Measurements from ENCODE around the gene FOSB.

The FOSB gene

DNA sequence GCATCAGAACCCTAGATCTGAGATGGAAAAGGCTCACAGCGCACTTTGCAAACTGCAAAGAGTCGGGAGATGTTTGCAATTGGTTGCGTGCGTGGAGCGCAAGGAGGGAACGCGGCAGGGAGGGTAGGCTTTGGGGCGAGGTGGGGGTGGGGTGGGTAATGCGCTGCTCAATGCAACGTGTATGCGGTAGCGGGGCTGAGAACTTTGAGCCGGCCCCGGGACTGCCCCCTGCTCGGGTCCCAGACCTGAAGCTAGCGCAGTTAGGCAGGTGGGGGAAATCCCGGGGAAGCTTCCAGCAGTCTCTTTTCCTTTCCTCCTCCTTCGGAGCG is 971 bp downstream of the FOSB start:
- DNase-seq (ENCODE audit: low read depth) = no peak

DNA sequence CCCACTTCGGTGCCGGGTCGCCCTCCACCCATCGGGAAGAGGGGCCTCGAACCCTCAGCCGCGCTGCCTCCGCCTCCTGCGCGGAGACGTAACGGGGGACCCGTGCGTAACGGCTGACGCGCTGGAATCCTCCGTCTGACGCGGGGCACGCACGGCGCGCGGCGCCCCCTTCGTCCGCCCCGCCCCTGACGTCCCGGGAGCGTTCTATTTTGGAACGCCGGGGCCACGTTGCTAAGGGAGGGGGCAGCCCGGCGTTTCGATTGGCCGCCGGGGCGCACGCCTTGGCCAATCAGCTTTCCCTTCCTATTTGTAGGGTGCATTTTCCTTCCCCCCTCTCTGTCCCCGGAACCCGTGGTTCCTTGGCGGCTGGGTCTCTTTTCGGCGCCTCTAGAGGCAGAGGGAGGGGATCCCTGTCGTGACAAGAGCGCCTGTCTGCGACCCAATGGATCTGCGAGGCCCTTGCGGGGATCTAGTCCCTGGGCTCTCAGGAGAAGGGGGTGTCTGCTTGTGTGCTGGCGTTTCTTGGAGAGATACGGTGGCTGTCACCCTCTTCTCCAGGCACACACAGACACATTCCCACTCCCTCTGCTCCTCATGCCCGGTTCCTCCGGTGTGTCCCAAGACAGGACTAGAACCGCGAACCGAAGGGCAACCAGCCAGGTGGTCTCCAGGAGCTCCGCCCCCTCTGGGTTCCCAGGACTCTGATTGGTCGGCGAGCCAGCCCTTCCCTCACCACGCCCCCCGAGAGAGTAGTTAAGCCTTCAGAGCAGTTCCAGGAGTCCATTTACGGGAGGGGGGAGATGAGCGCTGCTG is 1.5 kb downstream of the FOSB start:
- DNase-seq (ENCODE audit: low read depth) = no peak

DNA sequence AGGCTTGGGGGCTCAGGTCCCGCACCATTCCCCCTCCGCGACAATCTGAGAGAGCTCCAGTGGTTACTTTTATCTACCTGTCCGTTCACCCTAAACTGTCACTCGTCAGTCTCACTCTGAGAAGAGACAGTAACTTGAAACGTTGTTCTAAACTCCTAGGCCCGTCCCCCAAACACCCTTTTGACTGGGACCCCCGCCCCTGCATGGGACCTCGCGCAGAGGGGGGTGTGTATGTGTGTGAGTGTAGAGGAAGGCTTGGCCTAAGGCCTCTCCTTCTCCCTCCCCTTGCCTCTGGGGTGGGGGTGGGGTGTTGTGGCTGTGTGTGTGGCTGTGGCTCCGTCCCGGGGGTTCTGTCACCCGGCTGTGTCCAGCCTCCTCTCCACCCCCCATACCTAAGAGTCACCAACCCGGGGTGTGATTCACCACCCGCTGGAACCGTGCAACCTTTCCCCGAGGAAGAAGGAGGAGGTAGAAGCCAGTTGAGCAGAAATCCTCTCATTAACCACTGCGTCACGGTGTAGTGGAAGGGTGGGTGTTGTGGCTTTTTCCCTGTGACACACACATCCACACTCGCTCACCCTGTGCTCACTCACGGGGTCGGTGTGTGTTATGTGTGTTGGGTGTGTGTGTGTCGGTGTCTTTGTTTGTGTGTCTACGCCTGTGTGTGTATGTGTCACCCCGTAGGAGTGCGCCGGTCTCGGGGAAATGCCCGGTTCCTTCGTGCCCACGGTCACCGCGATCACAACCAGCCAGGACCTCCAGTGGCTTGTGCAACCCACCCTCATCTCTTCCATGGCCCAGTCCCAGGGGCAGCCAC is 2.4 kb downstream of the FOSB start:
- no peak for DNase-seq (ENCODE audit: low read depth)

DNA sequence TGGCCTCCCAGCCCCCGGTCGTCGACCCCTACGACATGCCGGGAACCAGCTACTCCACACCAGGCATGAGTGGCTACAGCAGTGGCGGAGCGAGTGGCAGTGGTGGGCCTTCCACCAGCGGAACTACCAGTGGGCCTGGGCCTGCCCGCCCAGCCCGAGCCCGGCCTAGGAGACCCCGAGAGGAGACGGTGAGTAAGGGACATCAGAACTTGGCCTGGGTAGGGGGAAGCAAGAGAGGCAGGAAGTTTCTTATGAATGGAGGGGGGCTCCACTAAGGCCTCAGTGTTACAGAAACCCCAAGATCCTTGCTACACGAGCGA is 2.9 kb downstream of the FOSB start:
- no peak for DNase-seq (ENCODE audit: low read depth)

DNA sequence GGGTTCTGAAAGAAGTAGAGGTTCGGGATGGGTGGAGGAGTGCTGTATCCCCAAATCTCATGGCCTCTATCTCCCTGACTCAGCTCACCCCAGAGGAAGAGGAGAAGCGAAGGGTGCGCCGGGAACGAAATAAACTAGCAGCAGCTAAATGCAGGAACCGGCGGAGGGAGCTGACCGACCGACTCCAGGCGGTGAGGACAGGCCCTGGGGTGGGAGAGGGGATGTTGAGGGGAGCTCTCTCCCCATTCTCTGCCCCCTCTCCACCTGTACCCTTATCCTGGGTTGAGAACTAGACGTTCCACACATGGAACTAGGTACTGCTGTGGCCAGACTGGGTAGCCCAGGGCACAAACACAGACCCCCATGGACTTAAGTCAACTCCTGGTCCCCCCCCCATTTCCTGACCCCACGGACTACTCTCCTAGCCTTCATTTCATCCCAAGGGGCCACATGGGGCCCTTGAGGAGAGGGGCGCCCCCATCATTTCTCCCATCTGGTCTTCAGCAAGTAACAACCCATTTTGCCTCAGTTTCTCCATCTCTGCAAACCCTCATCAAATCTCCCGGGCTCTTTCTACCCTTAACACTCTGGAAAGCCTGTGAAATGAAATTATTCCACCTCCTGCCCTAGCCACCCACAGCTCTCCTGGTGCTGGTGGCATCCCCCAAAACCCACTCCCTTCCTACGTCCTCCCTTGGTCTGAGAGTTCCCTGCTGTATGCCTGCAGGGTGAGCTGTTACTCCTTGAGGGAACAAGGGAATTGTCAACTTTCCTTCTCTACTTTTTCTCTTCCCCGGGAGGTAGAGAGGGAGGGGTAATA is 3.5 kb downstream of the FOSB start:
- no peak for DNase-seq (ENCODE audit: low read depth)

DNA sequence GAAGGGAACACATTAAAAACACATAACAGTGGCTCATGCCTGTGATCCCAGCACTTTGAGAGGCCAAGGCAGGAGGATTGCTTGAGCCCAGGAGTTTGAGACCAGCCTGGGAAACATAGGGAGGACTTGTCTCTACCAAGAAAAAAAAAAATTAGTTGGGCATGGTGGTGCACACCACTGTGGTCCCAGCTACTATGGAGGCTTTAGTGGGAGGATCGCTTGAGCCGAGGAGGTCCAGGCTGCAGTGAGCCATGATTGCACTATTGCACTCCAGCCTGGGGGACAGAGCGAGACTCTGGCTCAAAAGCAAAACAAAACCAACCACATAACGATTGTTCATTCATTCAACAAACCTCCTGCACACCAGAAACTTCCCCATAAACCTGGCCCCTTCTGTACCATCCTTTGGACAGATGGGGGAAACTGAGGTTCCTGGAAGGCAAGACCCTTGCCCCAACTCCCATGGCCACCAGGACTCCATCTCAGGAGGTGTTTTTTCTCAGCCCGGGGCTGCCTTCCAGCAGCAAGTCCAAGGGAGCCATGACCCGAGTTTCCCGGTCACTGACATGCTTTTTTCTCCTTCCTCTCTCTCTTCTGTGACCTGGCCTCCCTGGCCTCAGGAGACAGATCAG is 4.3 kb downstream of the FOSB start:
- DNase-seq (ENCODE audit: low read depth) = no peak

DNA sequence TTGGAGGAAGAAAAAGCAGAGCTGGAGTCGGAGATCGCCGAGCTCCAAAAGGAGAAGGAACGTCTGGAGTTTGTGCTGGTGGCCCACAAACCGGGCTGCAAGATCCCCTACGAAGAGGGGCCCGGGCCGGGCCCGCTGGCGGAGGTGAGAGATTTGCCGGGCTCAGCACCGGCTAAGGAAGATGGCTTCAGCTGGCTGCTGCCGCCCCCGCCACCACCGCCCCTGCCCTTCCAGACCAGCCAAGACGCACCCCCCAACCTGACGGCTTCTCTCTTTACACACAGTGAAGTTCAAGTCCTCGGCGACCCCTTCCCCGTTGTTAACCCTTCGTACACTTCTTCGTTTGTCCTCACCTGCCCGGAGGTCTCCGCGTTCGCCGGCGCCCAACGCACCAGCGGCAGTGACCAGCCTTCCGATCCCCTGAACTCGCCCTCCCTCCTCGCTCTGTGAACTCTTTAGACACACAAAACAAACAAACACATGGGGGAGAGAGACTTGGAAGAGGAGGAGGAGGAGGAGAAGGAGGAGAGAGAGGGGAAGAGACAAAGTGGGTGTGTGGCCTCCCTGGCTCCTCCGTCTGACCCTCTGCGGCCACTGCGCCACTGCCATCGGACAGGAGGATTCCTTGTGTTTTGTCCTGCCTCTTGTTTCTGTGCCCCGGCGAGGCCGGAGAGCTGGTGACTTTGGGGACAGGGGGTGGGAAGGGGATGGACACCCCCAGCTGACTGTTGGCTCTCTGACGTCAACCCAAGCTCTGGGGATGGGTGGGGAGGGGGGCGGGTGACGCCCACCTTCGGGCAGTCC is 5.0 kb downstream of the FOSB start:
- DNase-seq (ENCODE audit: low read depth) = no peak

DNA sequence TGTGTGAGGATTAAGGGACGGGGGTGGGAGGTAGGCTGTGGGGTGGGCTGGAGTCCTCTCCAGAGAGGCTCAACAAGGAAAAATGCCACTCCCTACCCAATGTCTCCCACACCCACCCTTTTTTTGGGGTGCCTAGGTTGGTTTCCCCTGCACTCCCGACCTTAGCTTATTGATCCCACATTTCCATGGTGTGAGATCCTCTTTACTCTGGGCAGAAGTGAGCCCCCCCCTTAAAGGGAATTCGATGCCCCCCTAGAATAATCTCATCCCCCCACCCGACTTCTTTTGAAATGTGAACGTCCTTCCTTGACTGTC is 5.5 kb downstream of the FOSB start:
- no peak for DNase-seq (ENCODE audit: low read depth)

DNA sequence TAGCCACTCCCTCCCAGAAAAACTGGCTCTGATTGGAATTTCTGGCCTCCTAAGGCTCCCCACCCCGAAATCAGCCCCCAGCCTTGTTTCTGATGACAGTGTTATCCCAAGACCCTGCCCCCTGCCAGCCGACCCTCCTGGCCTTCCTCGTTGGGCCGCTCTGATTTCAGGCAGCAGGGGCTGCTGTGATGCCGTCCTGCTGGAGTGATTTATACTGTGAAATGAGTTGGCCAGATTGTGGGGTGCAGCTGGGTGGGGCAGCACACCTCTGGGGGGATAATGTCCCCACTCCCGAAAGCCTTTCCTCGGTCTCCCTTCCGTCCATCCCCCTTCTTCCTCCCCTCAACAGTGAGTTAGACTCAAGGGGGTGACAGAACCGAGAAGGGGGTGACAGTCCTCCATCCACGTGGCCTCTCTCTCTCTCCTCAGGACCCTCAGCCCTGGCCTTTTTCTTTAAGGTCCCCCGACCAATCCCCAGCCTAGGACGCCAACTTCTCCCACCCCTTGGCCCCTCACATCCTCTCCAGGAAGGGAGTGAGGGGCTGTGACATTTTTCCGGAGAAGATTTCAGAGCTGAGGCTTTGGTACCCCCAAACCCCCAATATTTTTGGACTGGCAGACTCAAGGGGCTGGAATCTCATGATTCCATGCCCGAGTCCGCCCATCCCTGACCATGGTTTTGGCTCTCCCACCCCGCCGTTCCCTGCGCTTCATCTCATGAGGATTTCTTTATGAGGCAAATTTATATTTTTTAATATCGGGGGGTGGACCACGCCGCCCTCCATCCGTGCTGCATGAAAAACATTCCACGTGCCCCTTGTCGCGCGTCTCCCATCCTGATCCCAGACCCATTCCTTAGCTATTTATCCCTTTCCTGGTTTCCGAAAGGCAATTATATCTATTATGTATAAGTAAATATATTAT is 6.1 kb downstream of the FOSB start:
- DNase-seq (ENCODE audit: low read depth) = no peak

DNA sequence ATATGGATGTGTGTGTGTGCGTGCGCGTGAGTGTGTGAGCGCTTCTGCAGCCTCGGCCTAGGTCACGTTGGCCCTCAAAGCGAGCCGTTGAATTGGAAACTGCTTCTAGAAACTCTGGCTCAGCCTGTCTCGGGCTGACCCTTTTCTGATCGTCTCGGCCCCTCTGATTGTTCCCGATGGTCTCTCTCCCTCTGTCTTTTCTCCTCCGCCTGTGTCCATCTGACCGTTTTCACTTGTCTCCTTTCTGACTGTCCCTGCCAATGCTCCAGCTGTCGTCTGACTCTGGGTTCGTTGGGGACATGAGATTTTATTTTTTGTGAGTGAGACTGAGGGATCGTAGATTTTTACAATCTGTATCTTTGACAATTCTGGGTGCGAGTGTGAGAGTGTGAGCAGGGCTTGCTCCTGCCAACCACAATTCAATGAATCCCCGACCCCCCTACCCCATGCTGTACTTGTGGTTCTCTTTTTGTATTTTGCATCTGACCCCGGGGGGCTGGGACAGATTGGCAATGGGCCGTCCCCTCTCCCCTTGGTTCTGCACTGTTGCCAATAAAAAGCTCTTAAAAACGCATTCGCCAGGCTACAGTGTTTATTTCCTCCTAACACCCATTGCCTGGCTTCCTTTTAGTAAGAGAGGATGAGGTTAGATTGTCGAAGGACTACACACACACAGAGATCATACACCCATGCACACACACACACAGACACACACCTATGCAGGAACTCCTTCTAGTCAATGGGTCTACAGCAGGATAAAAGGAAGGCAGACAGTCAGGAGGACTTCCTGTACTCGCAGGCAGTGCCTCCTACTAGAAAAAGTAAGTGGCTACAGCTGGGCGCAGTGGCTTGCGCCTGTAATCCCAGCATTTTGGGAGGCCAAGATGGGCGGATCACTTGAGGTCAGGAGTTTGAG is 7.1 kb downstream of the FOSB start:
- no peak for DNase-seq (ENCODE audit: low read depth)

DNA sequence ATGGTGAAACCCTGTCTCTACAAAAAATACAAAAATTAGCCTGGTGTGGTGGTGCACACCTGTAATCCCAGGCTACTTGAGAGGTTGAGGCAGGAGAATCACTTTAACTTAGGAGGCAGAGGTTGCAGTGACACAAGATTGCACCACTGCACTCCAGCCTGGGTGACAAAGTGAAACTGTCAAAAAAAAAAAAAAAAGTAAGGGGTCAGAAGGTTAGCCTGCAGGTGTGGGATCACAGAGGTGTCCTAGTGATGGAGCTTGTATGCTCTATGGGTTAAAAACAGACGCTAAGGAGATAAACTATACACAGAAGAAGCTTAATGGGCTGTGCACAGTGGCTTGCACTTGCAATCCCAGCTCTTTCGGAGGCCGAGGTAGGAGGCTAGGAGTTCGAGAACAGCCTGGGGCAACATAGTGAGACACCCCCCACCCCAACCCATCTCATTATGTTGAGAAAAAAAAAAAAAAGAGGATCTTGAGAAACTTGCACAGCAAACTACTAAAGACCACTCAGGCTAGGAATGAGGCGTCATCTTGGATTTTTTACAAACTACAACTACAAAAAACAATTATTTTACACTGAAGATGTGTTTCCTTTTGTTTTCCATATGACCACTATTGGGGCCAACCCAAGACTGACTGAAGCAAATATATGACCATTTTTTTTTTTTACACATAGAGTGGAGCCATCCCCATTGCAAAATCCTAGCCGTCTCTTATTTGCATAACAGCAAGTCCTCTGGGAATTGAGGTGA is 7.9 kb downstream of the FOSB start:
- no peak for DNase-seq (ENCODE audit: low read depth)

DNA sequence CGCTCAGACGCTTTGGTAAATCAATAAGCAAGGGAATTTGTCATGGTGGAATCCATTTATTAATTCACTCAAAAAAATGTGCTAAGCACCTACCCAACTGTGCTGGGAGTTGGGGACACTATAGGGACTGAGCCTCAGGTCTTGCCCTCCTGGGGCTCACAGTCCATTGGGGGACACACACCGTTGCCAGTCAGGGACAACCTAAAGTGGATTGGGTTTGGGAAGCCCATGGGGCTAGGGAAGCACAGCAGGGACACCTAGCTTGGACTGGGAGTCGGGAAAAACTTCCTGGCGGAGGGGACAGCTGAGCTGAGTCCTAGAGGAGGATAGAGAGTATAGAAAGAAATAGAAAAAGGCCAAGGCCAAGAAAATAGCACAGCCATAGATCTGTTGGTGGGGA is 8.5 kb downstream of the FOSB start:
- no peak for DNase-seq (ENCODE audit: low read depth)

DNA sequence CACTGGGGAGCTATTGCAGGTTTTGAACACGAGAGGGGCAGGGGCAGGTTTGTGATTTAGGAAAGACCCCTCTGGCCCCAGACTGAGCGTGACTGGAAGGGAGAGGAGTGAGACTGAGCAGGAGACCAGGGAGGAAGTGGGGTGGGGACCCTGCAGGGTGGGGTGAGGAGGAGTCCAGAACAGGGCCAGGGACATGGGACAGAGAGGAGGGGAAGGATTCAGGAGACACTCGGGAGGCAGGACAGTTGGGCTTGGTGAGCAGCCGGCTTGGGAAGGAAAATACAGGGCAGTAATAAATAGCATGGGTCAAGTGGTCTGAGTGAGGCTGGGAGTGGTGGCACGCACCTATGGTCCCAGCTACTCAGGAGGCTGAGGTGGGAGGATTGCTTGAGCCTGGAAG is 9.4 kb downstream of the FOSB start:
- no peak for DNase-seq (ENCODE audit: low read depth)

DNA sequence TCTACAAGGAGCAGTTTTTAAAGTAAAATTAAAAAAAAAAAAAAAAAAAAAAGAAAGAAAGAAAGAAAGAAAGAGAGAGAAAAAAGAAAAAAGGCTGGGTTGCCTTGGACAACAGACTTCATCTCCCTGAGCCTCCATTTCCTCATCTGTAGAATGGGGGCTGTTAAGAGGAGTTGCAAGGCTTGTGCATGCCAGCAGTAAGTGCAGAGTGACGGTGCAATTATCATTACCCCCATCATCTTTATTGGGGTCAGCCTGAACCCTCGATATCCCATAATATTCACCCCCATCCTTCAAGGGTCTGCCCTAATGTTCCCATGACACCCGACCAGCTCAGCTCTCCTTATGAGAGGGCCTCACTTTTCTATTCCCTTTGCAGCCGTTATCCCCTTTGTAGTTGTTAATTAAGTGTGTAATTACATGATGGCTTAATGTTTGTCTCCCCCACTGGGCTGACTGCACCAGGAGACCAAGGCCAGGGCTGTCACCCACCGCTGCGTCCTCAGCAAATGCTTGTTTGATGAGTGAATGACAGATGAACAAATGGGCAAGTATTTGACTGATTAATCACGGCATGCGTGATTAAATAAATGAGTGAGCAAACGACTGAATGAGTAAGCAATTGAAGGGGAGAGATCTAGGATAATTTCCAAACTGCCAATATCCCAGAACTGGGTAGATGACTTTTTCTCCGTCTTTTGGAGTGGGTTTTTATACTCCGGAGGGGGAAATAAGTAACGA is 10.1 kb downstream of the FOSB start:
- DNase-seq (ENCODE audit: low read depth) = no peak

DNA sequence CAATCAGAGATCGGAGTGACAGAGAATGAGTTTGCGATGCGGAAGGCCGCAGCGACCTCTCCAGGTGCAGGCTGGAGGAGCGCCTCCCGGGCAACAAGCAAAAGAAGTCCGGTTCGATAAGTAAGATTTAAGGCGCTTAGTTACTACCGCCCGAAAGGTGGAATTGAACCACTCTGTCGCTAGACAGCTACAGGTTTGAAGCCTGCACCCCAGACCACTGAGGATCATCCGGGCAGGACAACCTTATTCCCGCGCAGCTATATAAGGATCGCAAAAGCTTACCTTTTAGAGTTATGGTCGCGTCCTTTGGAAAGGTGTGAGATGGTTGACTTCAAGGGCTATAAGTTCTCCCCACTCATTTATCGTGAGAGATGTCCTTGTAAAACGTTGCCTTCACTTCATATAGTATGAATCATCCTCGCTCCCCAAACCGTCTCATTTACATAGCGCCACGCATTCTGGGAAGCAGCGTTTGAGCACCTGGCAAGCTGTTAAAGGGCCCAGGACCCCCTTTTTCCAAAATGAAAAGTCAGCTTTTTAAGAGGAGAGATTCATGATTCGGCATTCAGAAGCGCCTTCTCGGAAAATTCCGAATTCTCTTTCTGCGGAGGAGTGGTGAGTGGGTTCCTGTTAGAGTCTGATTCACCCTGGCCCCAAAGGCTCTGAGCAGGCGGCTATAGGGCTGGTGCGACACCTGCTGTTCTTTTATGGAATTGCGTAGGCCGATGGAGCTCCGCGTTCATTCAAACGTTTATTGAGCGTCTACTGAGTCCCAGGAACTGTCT is 10.8 kb downstream of the FOSB start:
- peak; percentile 96 for DNase-seq (ENCODE audit: low read depth)

DNA sequence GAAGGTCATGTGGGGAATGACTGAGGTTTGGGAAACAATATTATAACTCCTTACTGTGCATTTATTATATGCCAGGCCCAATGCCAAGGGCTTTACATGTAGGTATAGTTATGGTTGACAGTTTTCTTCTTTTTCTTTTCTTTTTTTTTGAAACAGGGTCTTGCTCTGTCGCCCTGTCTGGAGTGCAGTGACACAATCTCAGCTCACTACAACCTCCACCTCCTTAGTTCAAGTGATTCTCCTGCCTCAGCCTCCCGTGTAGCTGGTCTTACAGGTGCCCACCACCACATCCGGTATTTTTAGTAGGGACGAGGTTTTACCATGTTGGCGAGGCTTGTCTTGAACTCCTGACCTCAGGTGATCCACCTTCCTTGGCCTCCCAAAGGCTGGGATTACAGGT is 15.2 kb downstream of the FOSB start:
- DNase-seq (ENCODE audit: low read depth) = no peak

DNA sequence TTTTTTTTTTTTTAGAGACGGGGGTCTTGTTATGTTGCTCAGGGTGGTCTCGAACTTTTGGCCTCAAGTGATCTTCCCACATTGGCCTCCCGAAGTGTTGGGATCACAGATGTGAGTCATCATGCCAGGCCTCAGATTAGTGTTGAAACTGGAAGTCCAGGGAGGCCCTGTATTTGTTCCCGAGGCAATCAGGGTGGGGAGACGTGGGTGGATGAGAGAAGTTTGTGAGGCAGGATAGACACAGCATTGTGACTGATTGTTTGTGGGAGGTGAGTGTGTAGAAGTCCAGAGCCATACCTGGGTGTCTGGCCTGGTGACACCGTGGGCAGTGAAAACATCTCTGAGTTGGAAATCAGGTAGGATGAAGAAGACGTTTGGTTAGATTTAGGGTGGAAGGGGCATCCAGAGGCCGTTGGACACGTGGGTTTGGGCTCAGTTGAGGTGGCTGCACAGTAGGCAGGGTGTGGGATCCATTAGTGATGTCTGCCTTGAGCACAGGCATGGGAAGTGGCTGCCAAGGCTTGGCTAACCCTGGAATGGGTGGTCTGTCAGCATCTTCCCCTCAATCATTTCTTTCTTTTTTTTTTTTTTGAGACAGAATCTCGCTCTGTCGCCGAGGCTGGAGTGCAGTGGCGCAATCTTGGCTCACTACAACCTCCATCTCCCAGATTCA is 16.6 kb downstream of the FOSB start:
- DNase-seq (ENCODE audit: low read depth) = no peak

All from CMK (cell line).